Smooth muscle cell (in vitro differentiated cells): ENCODE data around the gene PAQR8. TPM values are rescaled to one million over a fixed set of nuclear protein-coding genes. Genes with fewer than 3 reads are reported as not detected.

Experiments
- DNase-seq: peaks from one replicate; lab custom pipeline; 2025; ENCODE audit not compliant: unreplicated experiment; lab: John Stamatoyannopoulos, UW
- H2AFZ ChIP-seq: fragments of 200-600 bp; sonication (generic); 2 replicates; pipeline ENCODE4 v1.6.0; 2016; ENCODE audit warnings: antibody characterized with exemption, low read depth, mild to moderate bottlenecking
- H3F3A ChIP-seq: fragments of 200-600 bp; sonication (generic); 2 replicates; pipeline ENCODE4 v1.6.0; 2017; ENCODE audit warnings: antibody characterized with exemption, low read depth
- H3K27ac ChIP-seq: fragments of 200-600 bp; sonication (generic); 2 replicates; pipeline ENCODE4 v1.5.1; 2016; ENCODE audit warnings: low read depth, mild to moderate bottlenecking
- H3K27me3 ChIP-seq: fragments of 200-600 bp; sonication (generic); 2 replicates; pipeline ENCODE4 v1.6.1; 2016; ENCODE audit warnings: low read depth, mild to moderate bottlenecking
- H3K36me3 ChIP-seq: fragments of 200-600 bp; sonication (generic); 2 replicates; pipeline ENCODE4 v1.5.1; 2016; ENCODE audit warnings: low read depth
- H3K4me1 ChIP-seq: fragments of 200-600 bp; sonication (generic); 2 replicates; pipeline ENCODE4 v1.5.1; 2016; ENCODE audit warnings: low read depth
- H3K4me2 ChIP-seq: fragments of 200-600 bp; sonication (generic); 2 replicates; pipeline ENCODE4 v1.6.0; 2016; ENCODE audit warnings: mild to moderate bottlenecking
- H3K4me3 ChIP-seq: fragments of 200-600 bp; sonication (generic); 2 replicates; pipeline ENCODE4 v1.5.1; 2016; ENCODE audit warnings: mild to moderate bottlenecking
- H3K79me2 ChIP-seq: fragments of 200-600 bp; sonication (generic); 2 replicates; pipeline ENCODE4 v1.6.0; 2016; ENCODE audit warnings: low read depth, mild to moderate bottlenecking
- H3K9ac ChIP-seq: fragments of 200-600 bp; sonication (generic); 2 replicates; pipeline ENCODE4 v1.6.0; 2016; ENCODE audit warnings: low read depth
- H3K9me3 ChIP-seq: fragments of 200-600 bp; sonication (generic); replicated peaks from 2 replicates; pipeline ENCODE4 v1.5.1; 2016; ENCODE audit warnings: low read depth
- H4K20me1 ChIP-seq: fragments of 200-600 bp; sonication (generic); 2 replicates; pipeline ENCODE4 v1.6.0; 2016; ENCODE audit warnings: low read depth
- WGBS: methylation state at CpG from one replicate; pipeline ENCODE4 v1.1.7; 2016; ENCODE audit warnings: low lambda C conversion rate; 5-methylcytosine and 5-hydroxymethylcytosine counted together
- polyA plus RNA-seq: library from polyadenylated mRNA; unstranded; fragments of >200 nt; fragmentation: Nextera tagmentation; extraction: Ambion mirVana; gene quantifications from 2 replicates; pipeline ENCODE4 v1.2.1, GENCODE V29; 2016
- total RNA-seq: library from RNA; depleted of rRNA; stranded (reverse); fragments of >200 nt; gene quantifications from 2 replicates; pipeline ENCODE4 v1.2.3, GENCODE V29; 2014
- TF ChIP-seq, protein P1 (sequence below): fragments of 200-600 bp; sonication (generic); IDR thresholded peaks from 2 replicates; pipeline ENCODE4 v1.5.1; 2017; ENCODE audit warnings: borderline replicate concordance, mild to moderate bottlenecking, antibody characterized with exemption; ENCODE audit not compliant: insufficient read depth, poor library complexity, severe bottlenecking

PAQR8 gene
- total and polyA plus RNA-seq, 2 experiments from 2014 or later = 4.3 to 6.1 TPM

- no peak for DNase-seq
- H3K4me1 ChIP-seq = no peaks in the 10 kb centered on the region
- no peaks in the 10 kb centered on the region for H3K27me3 ChIP-seq
- peaks cover 11% of the 10 kb centered on the region for H3F3A ChIP-seq
- no peak overlapping the region for H3K27ac ChIP-seq
- no peak overlapping the region for H3K4me3 ChIP-seq
- TF ChIP-seq, protein P1, sequence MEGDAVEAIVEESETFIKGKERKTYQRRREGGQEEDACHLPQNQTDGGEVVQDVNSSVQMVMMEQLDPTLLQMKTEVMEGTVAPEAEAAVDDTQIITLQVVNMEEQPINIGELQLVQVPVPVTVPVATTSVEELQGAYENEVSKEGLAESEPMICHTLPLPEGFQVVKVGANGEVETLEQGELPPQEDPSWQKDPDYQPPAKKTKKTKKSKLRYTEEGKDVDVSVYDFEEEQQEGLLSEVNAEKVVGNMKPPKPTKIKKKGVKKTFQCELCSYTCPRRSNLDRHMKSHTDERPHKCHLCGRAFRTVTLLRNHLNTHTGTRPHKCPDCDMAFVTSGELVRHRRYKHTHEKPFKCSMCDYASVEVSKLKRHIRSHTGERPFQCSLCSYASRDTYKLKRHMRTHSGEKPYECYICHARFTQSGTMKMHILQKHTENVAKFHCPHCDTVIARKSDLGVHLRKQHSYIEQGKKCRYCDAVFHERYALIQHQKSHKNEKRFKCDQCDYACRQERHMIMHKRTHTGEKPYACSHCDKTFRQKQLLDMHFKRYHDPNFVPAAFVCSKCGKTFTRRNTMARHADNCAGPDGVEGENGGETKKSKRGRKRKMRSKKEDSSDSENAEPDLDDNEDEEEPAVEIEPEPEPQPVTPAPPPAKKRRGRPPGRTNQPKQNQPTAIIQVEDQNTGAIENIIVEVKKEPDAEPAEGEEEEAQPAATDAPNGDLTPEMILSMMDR = no peak
- no peaks in the 10 kb centered on the region for H4K20me1 ChIP-seq
- H3K9ac ChIP-seq = no peak overlapping the region
- no peaks in the 10 kb centered on the region for H3K36me3 ChIP-seq
- H2AFZ ChIP-seq = no peak overlapping the region
- no peaks in the 10 kb centered on the region for H3K79me2 ChIP-seq
- no peak overlapping the region for H3K4me2 ChIP-seq
- 53% methylated on average over 1 of the region's 1 CpG for WGBS
- no peaks in the 10 kb centered on the region for H3K9me3 ChIP-seq
Measured at GRCh38 chr6:52409499-52409898, 47.5 kb downstream of the PAQR8 start.

- peaks cover 11% of the 10 kb centered on the region for H3F3A ChIP-seq
- no peaks in the 10 kb centered on the region for H3K79me2 ChIP-seq
- H3K36me3 ChIP-seq = no peaks in the 10 kb centered on the region
- H3K4me1 ChIP-seq = no peaks in the 10 kb centered on the region
- TF ChIP-seq, protein P1 = no peak
- no peaks in the 10 kb centered on the region for H3K9me3 ChIP-seq
- no peak overlapping the region for H2AFZ ChIP-seq
- H3K9ac ChIP-seq = no peak overlapping the region
- H3K4me3 ChIP-seq = no peak overlapping the region
- no peak for DNase-seq
- no peaks in the 10 kb centered on the region for H3K27me3 ChIP-seq
- H3K27ac ChIP-seq = no peak overlapping the region
- no peaks in the 10 kb centered on the region for H4K20me1 ChIP-seq
- H3K4me2 ChIP-seq = no peak overlapping the region
Measured at GRCh38 chr6:52410979-52411378, 49.0 kb downstream of the PAQR8 start.

DNA sequence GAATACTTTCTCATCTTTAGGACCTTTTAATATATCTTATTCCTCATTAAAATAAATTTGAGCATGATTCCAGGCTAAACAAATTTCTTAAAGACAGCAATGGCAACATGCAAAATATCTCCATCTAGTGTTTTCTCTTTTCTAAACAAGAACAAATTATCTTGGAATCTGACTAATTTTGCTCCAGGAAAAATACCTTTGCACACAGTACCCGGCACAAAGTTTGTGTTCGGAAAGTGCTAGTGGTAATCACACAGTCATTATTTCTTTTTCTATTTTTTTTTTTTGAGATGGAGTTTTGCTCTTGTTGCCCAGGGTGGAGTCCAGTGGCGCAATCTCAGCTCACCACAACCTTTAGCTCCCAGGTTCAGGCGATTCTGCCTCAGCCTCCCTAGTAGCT lies 50.0 kb downstream of the PAQR8 start:
- Histone ChIP-seq H3K4me2 (no peak overlapping the region), H3K36me3 (no peaks in the 10 kb centered on the region), H2AFZ (no peak overlapping the region), H3K9me3 (no peaks in the 10 kb centered on the region), H3K27ac (no peak overlapping the region), H3K79me2 (no peaks in the 10 kb centered on the region), H3K27me3 (no peaks in the 10 kb centered on the region), H3F3A (peaks cover 11% of the 10 kb centered on the region), H3K4me3 (no peak overlapping the region), H3K9ac (no peak overlapping the region), H3K4me1 (no peaks in the 10 kb centered on the region), H4K20me1 (no peaks in the 10 kb centered on the region)
- 75% methylated on average over 4 of the region's 4 CpGs for WGBS
- DNase-seq = no peak
- TF ChIP-seq, protein P1 = no peak

GRCh38 chr6:52415333-52415732 lies 53.4 kb downstream of the PAQR8 start:
- peaks cover 6% of the 10 kb centered on the region for H3K4me1 ChIP-seq
- no peak overlapping the region for H3K4me2 ChIP-seq
- H3K27me3 ChIP-seq = no peaks in the 10 kb centered on the region

More at GRCh38 chr6:52415333-52415732, 53.4 kb downstream of the PAQR8 start:
- no peak for DNase-seq
- WGBS = 64% methylated on average over 1 of the region's 1 CpG
- Histone ChIP-seq H4K20me1 (no peaks in the 10 kb centered on the region), H3K4me3 (no peak overlapping the region), H3K27ac (no peak overlapping the region), H3K79me2 (no peaks in the 10 kb centered on the region), H3K36me3 (no peaks in the 10 kb centered on the region), H3K9me3 (no peaks in the 10 kb centered on the region), H3K9ac (no peak overlapping the region), H2AFZ (no peak overlapping the region), H3F3A (peaks cover 11% of the 10 kb centered on the region)
- TF ChIP-seq, protein P1 = no peak
